HEK293 (cell line): Measurements from ENCODE around the gene NOS1.

Experiments
- CTCF ChIA-PET: fragments of 350-600 bp; formaldehyde crosslinking; extraction: SDS; loops from one replicate; lab custom pipeline; 2021; ENCODE audit warnings: antibody characterized with exemption; lab: Yijun Ruan, JAX
- POLR2A ChIA-PET: fragments of 300-600 bp; formaldehyde crosslinking; extraction: SDS; loops from one replicate; lab custom pipeline; 2020; ENCODE audit warnings: antibody characterized with exemption, inconsistent platforms; lab: Yijun Ruan, JAX
- H3K27ac ChIP-seq: fragments of 200-500 bp; sonication (Bioruptor generic); 2 replicates; pipeline ENCODE4 v1.5.1; 2014; ENCODE audit warnings: low read depth, low read length, control low read depth, inconsistent platforms; ENCODE audit errors: extremely low read depth
- H3K36me3 ChIP-seq, 2 experiments: fragments of 200-500 bp in 1 of 2; sonication (Bioruptor generic) in 1 of 2; 1 replicate in 1 of 2; 2 replicates in 1 of 2; pipeline ENCODE4 v1.5.1; 2014 to 2017; ENCODE audit warnings: inconsistent platforms in 2 of 2, low read length in 2 of 2; ENCODE audit not compliant: control insufficient read depth in 2 of 2, insufficient read depth in 1 of 2
- H3K4me1 ChIP-seq: fragments of 200-500 bp; sonication (Bioruptor generic); 2 replicates; pipeline ENCODE4 v1.5.1; 2014; ENCODE audit warnings: mild to moderate bottlenecking, low read length, inconsistent platforms; ENCODE audit not compliant: control insufficient read depth, insufficient read depth
- H3K4me3 ChIP-seq: 2 replicates; pipeline ENCODE4 v1.5.1; 2011; ENCODE audit warnings: low read depth, mild to moderate bottlenecking, control low read depth, low read length, moderate library complexity
- H3K9me3 ChIP-seq: fragments of 200-500 bp; sonication (Bioruptor generic); 2 replicates; pipeline ENCODE4 v1.5.1; 2014; ENCODE audit warnings: low read depth, low read length, inconsistent platforms; ENCODE audit not compliant: control insufficient read depth, insufficient read depth
- INSM2 ChIP-seq: fragments of 450-650 bp; formaldehyde crosslinking; IDR thresholded peaks from 2 replicates; pipeline ENCODE4 v1.5.1; 2016; ENCODE audit warnings: missing biosample characterization, missing genetic modification characterization
- PRDM4 ChIP-seq: fragments of 450-650 bp; formaldehyde crosslinking; IDR thresholded peaks from 2 replicates; pipeline ENCODE4 v1.5.1; 2017; ENCODE audit warnings: missing biosample characterization, missing genetic modification characterization
- REST ChIP-seq: fragments of 450-650 bp; formaldehyde crosslinking; IDR thresholded peaks from 2 replicates; pipeline ENCODE4 v1.5.1; 2016; ENCODE audit warnings: missing biosample characterization, missing genetic modification characterization
- SCRT1 ChIP-seq: fragments of 450-650 bp; formaldehyde crosslinking; IDR thresholded peaks from 2 replicates; pipeline ENCODE4 v1.5.1; 2016; ENCODE audit warnings: missing biosample characterization, missing genetic modification characterization, borderline replicate concordance
- TRIM28 ChIP-seq: IDR thresholded peaks from 2 replicates; pipeline ENCODE4 v1.6.1; 2011; ENCODE audit warnings: low read length, control low read depth, borderline replicate concordance
- ZBTB17 ChIP-seq: fragments of 450-650 bp; formaldehyde crosslinking; IDR thresholded peaks from 2 replicates; pipeline ENCODE4 v1.5.1; 2016; ENCODE audit warnings: missing biosample characterization, missing genetic modification characterization
- ZBTB44 ChIP-seq: fragments of 450-650 bp; IDR thresholded peaks from 2 replicates; pipeline ENCODE4 v1.5.1; 2018; ENCODE audit warnings: missing biosample characterization, mild to moderate bottlenecking, missing genetic modification characterization
- ZNF132 ChIP-seq: fragments of 450-650 bp; formaldehyde crosslinking; IDR thresholded peaks from 2 replicates; pipeline ENCODE4 v1.5.1; 2017; ENCODE audit warnings: missing biosample characterization, missing genetic modification characterization, borderline replicate concordance
- ZNF280D ChIP-seq: fragments of 450-650 bp; formaldehyde crosslinking; IDR thresholded peaks from 2 replicates; pipeline ENCODE4 v1.5.1; 2016; ENCODE audit warnings: missing biosample characterization, missing genetic modification characterization
- ZNF362 ChIP-seq: fragments of 450-650 bp; formaldehyde crosslinking; IDR thresholded peaks from 2 replicates; pipeline ENCODE4 v1.5.1; 2016; ENCODE audit warnings: missing biosample characterization, missing genetic modification characterization
- ZNF423 ChIP-seq: fragments of 450-650 bp; formaldehyde crosslinking; IDR thresholded peaks from 2 replicates; pipeline ENCODE4 v1.5.1; 2016; ENCODE audit warnings: missing biosample characterization, missing genetic modification characterization
- ZNF473 ChIP-seq: fragments of 450-650 bp; formaldehyde crosslinking; IDR thresholded peaks from 2 replicates; pipeline ENCODE4 v1.5.1; 2017; ENCODE audit warnings: missing biosample characterization, missing genetic modification characterization
- ZNF548 ChIP-seq: fragments of 450-650 bp; formaldehyde crosslinking; IDR thresholded peaks from 2 replicates; pipeline ENCODE4 v1.5.1; 2016; ENCODE audit warnings: missing biosample characterization, missing genetic modification characterization
- ZNF560 ChIP-seq: fragments of 450-650 bp; formaldehyde crosslinking; IDR thresholded peaks from 2 replicates; pipeline ENCODE4 v1.5.1; 2017; ENCODE audit warnings: missing biosample characterization, missing genetic modification characterization, borderline replicate concordance
- ZNF621 ChIP-seq: fragments of 450-650 bp; formaldehyde crosslinking; IDR thresholded peaks from 2 replicates; pipeline ENCODE4 v1.5.1; 2017; ENCODE audit warnings: missing biosample characterization, missing genetic modification characterization
- ZNF664 ChIP-seq: fragments of 450-650 bp; formaldehyde crosslinking; IDR thresholded peaks from 2 replicates; pipeline ENCODE4 v1.5.1; 2016; ENCODE audit warnings: missing biosample characterization, missing genetic modification characterization
- ZNF747 ChIP-seq: fragments of 450-650 bp; formaldehyde crosslinking; IDR thresholded peaks from 2 replicates; pipeline ENCODE4 v1.5.1; 2016; ENCODE audit warnings: missing biosample characterization, missing genetic modification characterization
- ZNF777 ChIP-seq: fragments of 450-650 bp; formaldehyde crosslinking; IDR thresholded peaks from 2 replicates; pipeline ENCODE4 v1.5.1; 2017; ENCODE audit warnings: missing biosample characterization, missing genetic modification characterization, borderline replicate concordance
- ZSCAN30 ChIP-seq: fragments of 450-650 bp; IDR thresholded peaks from 2 replicates; pipeline ENCODE4 v1.5.1; 2018; ENCODE audit warnings: missing biosample characterization, mild to moderate bottlenecking, missing genetic modification characterization, moderate library complexity

The NOS1 gene

GRCh38 chr12:117234441-117234840, 127.0 kb downstream of the NOS1 start:
- ChIA-PET CTCF (interaction anchor here (0.5 to 7.0 kb wide), 10 partner anchors 16 to 697 kb away, joined by 3 to 75 read pairs (median 4); no protein-coding TSS in a partner anchor), POLR2A (no interaction called here)
- TF ChIP-seq PRDM4 (tag by site-specific recombination) (no peak), ZNF777 (tag by site-specific recombination) (no peak), SCRT1 (no peak), ZNF548 (tag by site-specific recombination) (no peak), ZNF621 (tag by site-specific recombination) (no peak), ZNF132 (tag by site-specific recombination) (no peak), ZNF664 (tag by site-specific recombination) (no peak), ZNF280D (tag by site-specific recombination) (no peak), ZNF560 (tag by site-specific recombination) (no peak), ZNF423 (tag by site-specific recombination) (no peak), INSM2 (no peak), TRIM28 (no peak), ZBTB44 (tag by site-specific recombination) (no peak), ZBTB17 (no peak), ZNF747 (tag by site-specific recombination) (no peak), ZNF362 (tag by site-specific recombination) (no peak), ZSCAN30 (tag by site-specific recombination) (no peak), REST (no peak), ZNF473 (tag by site-specific recombination) (no peak)
- TF ChIP-seq, all 188 proteins: peak for 0
- H3K27ac ChIP-seq = no peak overlapping the region
- no peaks in the 10 kb centered on the region for H3K4me1 ChIP-seq
- H3K4me3 ChIP-seq = no peak overlapping the region
- no peaks in the 10 kb centered on the region for H3K36me3 ChIP-seq
- no peaks in the 10 kb centered on the region for H3K9me3 ChIP-seq
